ENCODE measurements around the gene KLK8.
"Not testable (repeated sequence)": the region's sequence is repeated elsewhere in the genome, so short reads cannot be mapped to it uniquely, and the experiment has no call there.

The KLK8 gene

GRCh38 chr19:50981587-50982146 lies 19.7 kb downstream of the KLK8 start:
- no peak for DNase-seq (ENCODE audit: low spot score)

GRCh38 chr19:50980208-50980607 lies 21.2 kb downstream of the KLK8 start:
- no peak for DNase-seq (ENCODE audit: low spot score)

GRCh38 chr19:50979758-50980157 lies 21.6 kb downstream of the KLK8 start:
- DNase-seq (ENCODE audit: low spot score): no peak

GRCh38 chr19:50978772-50979390 lies 22.5 kb downstream of the KLK8 start:
- DNase-seq (ENCODE audit: low spot score): no peak

GRCh38 chr19:50977626-50978025 lies 23.8 kb downstream of the KLK8 start:
- no peak for DNase-seq (ENCODE audit: low spot score)

GRCh38 chr19:50975766-50976165 lies 25.6 kb downstream of the KLK8 start:
- no peak for DNase-seq (ENCODE audit: low spot score)

- DNase-seq (ENCODE audit: low spot score): no peak
These were observed 26.5 kb downstream of the KLK8 start for GRCh38 chr19:50974702-50975556.

GRCh38 chr19:50972795-50973376 lies 28.5 kb downstream of the KLK8 start:
- DNase-seq (ENCODE audit: low spot score): no peak

- DNase-seq (ENCODE audit: low spot score): not testable (repeated sequence)
These were observed 31.6 kb downstream of the KLK8 start for GRCh38 chr19:50969810-50970209.

- DNase-seq (ENCODE audit: low spot score): no peak
These were observed 32.0 kb downstream of the KLK8 start, which contains the start of gene KLK6 for GRCh38 chr19:50969413-50969760. Gene KLK6, minus strand, starts transcription at chr19:50969591. Its CDS starts 1,487 bp downstream, at chr19:50968104.

- DNase-seq (ENCODE audit: low spot score): no peak
These were observed 32.5 kb downstream of the KLK8 start for GRCh38 chr19:50968716-50969412.

- no peak for DNase-seq (ENCODE audit: low spot score)
These were observed 33.3 kb downstream of the KLK8 start for GRCh38 chr19:50967929-50968715.

- DNase-seq (ENCODE audit: low spot score): no peak
These were observed 37.1 kb downstream of the KLK8 start for GRCh38 chr19:50964266-50964665.

- no peak for DNase-seq (ENCODE audit: low spot score)
These were observed 38.0 kb downstream of the KLK8 start for GRCh38 chr19:50963381-50963780.

- DNase-seq (ENCODE audit: low spot score): no peak
These were observed 39.2 kb downstream of the KLK8 start for GRCh38 chr19:50962245-50962644.

GRCh38 chr19:50959731-50960500 lies 41.5 kb downstream of the KLK8 start:
- no peak for DNase-seq (ENCODE audit: low spot score)

GRCh38 chr19:50957587-50957986 lies 43.8 kb downstream of the KLK8 start:
- DNase-seq (ENCODE audit: low spot score): no peak

- no peak for DNase-seq (ENCODE audit: low spot score)
These were observed 48.5 kb downstream of the KLK8 start, which contains the start of gene KLK5 for GRCh38 chr19:50952910-50953309. Gene KLK5, minus strand, starts transcription at chr19:50953038. Its CDS starts 381 bp downstream, at chr19:50952657.

- no peak for DNase-seq (ENCODE audit: low spot score)
These were observed 51.5 kb downstream of the KLK8 start for GRCh38 chr19:50949861-50950260.

GRCh38 chr19:50947123-50947522 lies 54.3 kb downstream of the KLK8 start:
- DNase-seq (ENCODE audit: low spot score): no peak

All from AG08396 (cell line).